Brain microvascular endothelial cell (primary cell): ENCODE results near the gene CTF1.

Experiments
- DNase-seq: peaks from one replicate; pipeline ENCODE4 v3.0.0-alpha.2; 2020
- H3K27ac ChIP-seq: fragments of 250-450 bp; sonication (Bioruptor Pico); 2 replicates; pipeline ENCODE4 v1.5.1; 2020; ENCODE audit warnings: mild to moderate bottlenecking, moderate library complexity
- H3K27me3 ChIP-seq: fragments of 250-450 bp; sonication (Bioruptor Pico); replicated peaks from 2 replicates; pipeline ENCODE4 v1.5.1; 2020; ENCODE audit warnings: mild to moderate bottlenecking
- H3K36me3 ChIP-seq: fragments of 250-450 bp; sonication (Bioruptor Pico); replicated peaks from 2 replicates; pipeline ENCODE4 v1.5.1; 2020; ENCODE audit warnings: mild to moderate bottlenecking
- H3K4me3 ChIP-seq: 2 replicates; pipeline ENCODE4 v1.5.1; 2011; ENCODE audit warnings: low read depth, mild to moderate bottlenecking, control low read depth, low read length, moderate library complexity
- in situ Hi-C: cut with HindIII; loops from 2 replicates; pipeline ENCODE4 v1.10.0; 2017; ENCODE audit warnings: low sequenced_read_pairs, low pct_ligation_motif_present
- TF ChIP-seq, protein P1 (sequence below): IDR thresholded peaks from 2 replicates; pipeline ENCODE4 v1.5.1; 2011; ENCODE audit warnings: low read depth, mild to moderate bottlenecking, moderate library complexity, low read length, control low read depth, inconsistent platforms; ENCODE audit errors: missing control alignments

Gene CTF1

GRCh38 chr16:30896261-30896888, at the start of gene CTF1:
Gene CTF1 (plus strand): TSS chr16:30896614. CDS start chr16:30896644, 30 bp downstream.
- in situ Hi-C loops, result loop anchor here (25.0 kb wide), 1 partner anchor 109 kb away; the partner anchor contains the start of gene ZNF629
- TF ChIP-seq, protein P1, sequence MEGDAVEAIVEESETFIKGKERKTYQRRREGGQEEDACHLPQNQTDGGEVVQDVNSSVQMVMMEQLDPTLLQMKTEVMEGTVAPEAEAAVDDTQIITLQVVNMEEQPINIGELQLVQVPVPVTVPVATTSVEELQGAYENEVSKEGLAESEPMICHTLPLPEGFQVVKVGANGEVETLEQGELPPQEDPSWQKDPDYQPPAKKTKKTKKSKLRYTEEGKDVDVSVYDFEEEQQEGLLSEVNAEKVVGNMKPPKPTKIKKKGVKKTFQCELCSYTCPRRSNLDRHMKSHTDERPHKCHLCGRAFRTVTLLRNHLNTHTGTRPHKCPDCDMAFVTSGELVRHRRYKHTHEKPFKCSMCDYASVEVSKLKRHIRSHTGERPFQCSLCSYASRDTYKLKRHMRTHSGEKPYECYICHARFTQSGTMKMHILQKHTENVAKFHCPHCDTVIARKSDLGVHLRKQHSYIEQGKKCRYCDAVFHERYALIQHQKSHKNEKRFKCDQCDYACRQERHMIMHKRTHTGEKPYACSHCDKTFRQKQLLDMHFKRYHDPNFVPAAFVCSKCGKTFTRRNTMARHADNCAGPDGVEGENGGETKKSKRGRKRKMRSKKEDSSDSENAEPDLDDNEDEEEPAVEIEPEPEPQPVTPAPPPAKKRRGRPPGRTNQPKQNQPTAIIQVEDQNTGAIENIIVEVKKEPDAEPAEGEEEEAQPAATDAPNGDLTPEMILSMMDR, result no peak
- H3K27ac ChIP-seq, result peak within 1 kb of the TSS; percentile 84
- no peaks in the 10 kb centered on the region for H3K36me3 ChIP-seq
- peak within 1 kb of the TSS; percentile 61 for H3K4me3 ChIP-seq
- no peaks in the 10 kb centered on the region for H3K27me3 ChIP-seq
- peak; percentile 68 for DNase-seq

- TF ChIP-seq, protein P1, result no peak
Observed at GRCh38 chr16:30846649-30847402, 49.6 kb upstream of the CTF1 start.

DNA sequence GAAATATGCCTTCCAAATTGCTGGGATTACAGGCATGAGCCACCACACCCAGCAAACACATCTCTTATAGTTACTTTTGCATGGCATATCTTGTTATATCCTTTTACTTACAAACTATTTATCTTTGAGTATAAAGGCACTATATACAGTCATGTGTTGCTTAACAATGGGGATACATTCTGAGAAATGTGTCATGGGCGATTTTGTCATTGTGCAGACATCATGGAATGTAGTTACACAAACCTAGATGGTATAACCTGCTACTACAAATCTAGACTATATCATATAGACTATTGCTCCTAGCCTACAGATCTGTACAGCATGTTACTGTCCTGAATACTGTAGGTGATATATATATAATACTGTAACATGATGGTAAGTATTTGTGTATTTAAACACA, 46.2 kb upstream of the CTF1 start:
- no peaks in the 10 kb centered on the region for H3K27me3 ChIP-seq
- no peak overlapping the region for H3K27ac ChIP-seq
- H3K36me3 ChIP-seq, result no peaks in the 10 kb centered on the region
- TF ChIP-seq, protein P1, result no peak
- H3K4me3 ChIP-seq, result no peak overlapping the region
- in situ Hi-C loops, result no loop called here
- no peak for DNase-seq

More at GRCh38 chr16:30846649-30847402, 49.6 kb upstream of the CTF1 start:
- Histone ChIP-seq H3K27me3 (no peaks in the 10 kb centered on the region), H3K36me3 (no peaks in the 10 kb centered on the region), H3K4me3 (no peak overlapping the region), H3K27ac (no peak overlapping the region)
- DNase-seq, result no peak
- in situ Hi-C loops, result no loop called here

GRCh38 chr16:30853758-30854157, 42.7 kb upstream of the CTF1 start:
- Histone ChIP-seq H3K4me3 (no peak overlapping the region), H3K36me3 (no peaks in the 10 kb centered on the region), H3K27ac (no peak overlapping the region), H3K27me3 (no peaks in the 10 kb centered on the region)
- in situ Hi-C loops, result no loop called here
- TF ChIP-seq, protein P1, result no peak
- no peak for DNase-seq

GRCh38 chr16:30858111-30858495, 38.3 kb upstream of the CTF1 start:
- Histone ChIP-seq H3K27ac (no peak overlapping the region), H3K4me3 (no peak overlapping the region), H3K36me3 (no peaks in the 10 kb centered on the region), H3K27me3 (no peaks in the 10 kb centered on the region)
- TF ChIP-seq, protein P1, result no peak
- in situ Hi-C loops, result no loop called here
- DNase-seq, result no peak
